WTC11 (cell line): ENCODE data around the gene HEPHL1.

Experiments used
- AFF4 ChIP-seq: sonication (generic); formaldehyde crosslinking; IDR thresholded peaks from 2 replicates; pipeline ENCODE4 v1.8.1; 2023; ENCODE audit warnings: mild to moderate bottlenecking, missing genetic modification reagents, borderline replicate concordance
- ARID4B ChIP-seq: sonication (generic); formaldehyde crosslinking; IDR thresholded peaks from 2 replicates; pipeline ENCODE4 v1.8.0; 2023; ENCODE audit warnings: missing genetic modification reagents, mild to moderate bottlenecking, borderline replicate concordance
- CREB1 ChIP-seq: sonication (generic); formaldehyde crosslinking; IDR thresholded peaks from 2 replicates; pipeline ENCODE4 v1.8.0; 2023; ENCODE audit warnings: mild to moderate bottlenecking, missing genetic modification reagents
- CTCF ChIP-seq: fragments of 200-600 bp; IDR thresholded peaks from 2 replicates; pipeline ENCODE4 v1.8.0; 2022; ENCODE audit warnings: antibody characterized with exemption
- E2F1 ChIP-seq: sonication (generic); formaldehyde crosslinking; IDR thresholded peaks from 2 replicates; pipeline ENCODE4 v1.8.0; 2022; ENCODE audit warnings: mild to moderate bottlenecking, missing genetic modification reagents
- ERG ChIP-seq: fragments of 250-450 bp; sonication (Bioruptor Pico); IDR thresholded peaks from 2 replicates; pipeline ENCODE4 v1.8.0; 2021; ENCODE audit warnings: mild to moderate bottlenecking
- HMGA2 ChIP-seq: fragments of 250-450 bp; sonication (Bioruptor Pico); IDR thresholded peaks from 2 replicates; pipeline ENCODE4 v1.4.0; 2021; ENCODE audit warnings: mild to moderate bottlenecking, moderate library complexity
- IRF1 ChIP-seq: sonication (generic); formaldehyde crosslinking; IDR thresholded peaks from 2 replicates; pipeline ENCODE4 v1.8.0; 2023; ENCODE audit warnings: missing genetic modification reagents
- JUN ChIP-seq: sonication (generic); formaldehyde crosslinking; IDR thresholded peaks from 2 replicates; pipeline ENCODE4 v1.8.0; 2023; ENCODE audit warnings: mild to moderate bottlenecking, missing genetic modification reagents
- MAX ChIP-seq: sonication (generic); formaldehyde crosslinking; IDR thresholded peaks from 2 replicates; pipeline ENCODE4 v1.8.0; 2022; ENCODE audit warnings: mild to moderate bottlenecking, missing genetic modification reagents
- PREB ChIP-seq: sonication (generic); formaldehyde crosslinking; IDR thresholded peaks from 2 replicates; pipeline ENCODE4 v1.8.1; 2022; ENCODE audit warnings: mild to moderate bottlenecking, missing genetic modification reagents, moderate library complexity, borderline replicate concordance
- SP1 ChIP-seq: sonication (generic); formaldehyde crosslinking; conservative IDR thresholded peaks from 2 replicates; pipeline ENCODE4 v1.8.1; 2022; ENCODE audit warnings: missing genetic modification reagents
- ZNF121 ChIP-seq: sonication (generic); formaldehyde crosslinking; IDR thresholded peaks from 2 replicates; pipeline ENCODE4 v1.8.0; 2023; ENCODE audit warnings: missing genetic modification reagents
- ZNF219 ChIP-seq: sonication (generic); formaldehyde crosslinking; IDR thresholded peaks from 2 replicates; pipeline ENCODE4 v1.8.0; 2023; ENCODE audit warnings: missing genetic modification reagents, mild to moderate bottlenecking, borderline replicate concordance

GRCh38 chr11:94000659-94001058 is 20.5 kb upstream of the HEPHL1 start:
- TF ChIP-seq CTCF (no peak), IRF1 (CRISPR knock-in tag) (no peak), ZNF121 (no peak), SP1 (no peak), ZNF219 (CRISPR knock-in tag) (no peak), PREB (CRISPR knock-in tag) (no peak), AFF4 (CRISPR knock-in tag) (no peak), ARID4B (CRISPR knock-in tag) (no peak), HMGA2 (CRISPR knock-in tag) (no peak), JUN (CRISPR knock-in tag) (no peak), MAX (CRISPR knock-in tag) (no peak), CREB1 (no peak), ERG (no peak), E2F1 (CRISPR knock-in tag) (no peak)
